ENCODE data around the gene OXLD1. TPM values are rescaled to one million over a fixed set of nuclear protein-coding genes. Genes with fewer than 3 reads are reported as not detected.

Gene OXLD1
- total RNA-seq, 2 experiments from 2014 or later, result 56.6 to 60.1 TPM

DNA sequence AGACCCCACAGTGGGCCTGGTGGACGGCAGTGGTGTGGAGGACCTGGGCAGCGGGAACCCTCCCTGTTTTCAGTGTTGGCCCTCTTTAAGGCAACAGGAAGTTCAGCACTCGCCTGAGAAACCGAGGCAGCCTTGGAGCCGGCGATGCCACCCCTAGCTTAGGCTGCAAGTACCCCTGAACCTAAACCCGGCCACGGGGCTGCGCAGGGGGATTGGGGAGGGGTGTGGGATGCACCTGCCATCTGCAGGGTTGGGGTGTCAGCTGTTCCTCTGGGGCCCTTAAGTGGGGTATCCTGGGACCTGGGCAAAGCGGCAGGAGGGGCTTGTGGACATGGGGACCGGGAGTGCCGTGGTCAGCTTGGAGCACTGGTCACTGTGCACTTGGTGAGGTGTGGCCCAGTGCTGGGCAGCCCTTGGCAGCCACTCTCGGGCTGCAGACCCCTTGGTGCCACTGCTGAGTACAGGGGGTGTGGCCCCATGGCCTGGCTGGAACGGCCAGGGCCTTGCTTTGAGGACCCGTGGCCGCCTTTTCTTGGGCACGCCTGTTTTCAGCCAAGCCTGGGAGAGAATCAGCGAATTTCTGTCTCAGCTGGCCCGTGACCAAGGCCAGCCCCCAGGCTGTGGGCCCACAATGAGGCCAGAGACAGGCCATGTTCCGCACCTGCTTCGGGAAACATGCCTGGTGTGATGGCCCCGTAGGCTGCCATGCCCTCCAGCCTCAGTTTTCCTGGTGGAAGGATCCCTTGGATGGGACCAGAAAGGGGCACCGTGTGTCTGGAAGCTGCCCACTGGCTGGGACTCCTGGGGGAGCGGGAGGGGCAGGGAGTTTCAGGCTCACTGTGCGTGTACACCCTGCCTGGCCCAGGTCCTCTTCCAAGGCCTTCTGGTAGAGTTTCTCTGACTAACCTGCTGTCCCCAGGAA is 41.6 kb upstream of the OXLD1 start:
- Mint-ChIP-seq H3K27me3 (no peaks in the 10 kb centered on the region), H3K27ac (no peak overlapping the region), H3K36me3 (peaks cover 14% of the 10 kb centered on the region), H3K4me3 (no peak overlapping the region), H3K9me3 (no peaks in the 10 kb centered on the region), H3K4me1 (peaks cover 20% of the 10 kb centered on the region)
- POLR2A ChIA-PET, result interaction anchor here (1.1 kb wide), 1 partner anchor 24 kb away, joined by 3 read pairs; the partner anchor contains the start of genes ARL16 and HGS
- DNase-seq, result no peak
- no peak for ATAC-seq (ENCODE audit: low read depth)

DNA sequence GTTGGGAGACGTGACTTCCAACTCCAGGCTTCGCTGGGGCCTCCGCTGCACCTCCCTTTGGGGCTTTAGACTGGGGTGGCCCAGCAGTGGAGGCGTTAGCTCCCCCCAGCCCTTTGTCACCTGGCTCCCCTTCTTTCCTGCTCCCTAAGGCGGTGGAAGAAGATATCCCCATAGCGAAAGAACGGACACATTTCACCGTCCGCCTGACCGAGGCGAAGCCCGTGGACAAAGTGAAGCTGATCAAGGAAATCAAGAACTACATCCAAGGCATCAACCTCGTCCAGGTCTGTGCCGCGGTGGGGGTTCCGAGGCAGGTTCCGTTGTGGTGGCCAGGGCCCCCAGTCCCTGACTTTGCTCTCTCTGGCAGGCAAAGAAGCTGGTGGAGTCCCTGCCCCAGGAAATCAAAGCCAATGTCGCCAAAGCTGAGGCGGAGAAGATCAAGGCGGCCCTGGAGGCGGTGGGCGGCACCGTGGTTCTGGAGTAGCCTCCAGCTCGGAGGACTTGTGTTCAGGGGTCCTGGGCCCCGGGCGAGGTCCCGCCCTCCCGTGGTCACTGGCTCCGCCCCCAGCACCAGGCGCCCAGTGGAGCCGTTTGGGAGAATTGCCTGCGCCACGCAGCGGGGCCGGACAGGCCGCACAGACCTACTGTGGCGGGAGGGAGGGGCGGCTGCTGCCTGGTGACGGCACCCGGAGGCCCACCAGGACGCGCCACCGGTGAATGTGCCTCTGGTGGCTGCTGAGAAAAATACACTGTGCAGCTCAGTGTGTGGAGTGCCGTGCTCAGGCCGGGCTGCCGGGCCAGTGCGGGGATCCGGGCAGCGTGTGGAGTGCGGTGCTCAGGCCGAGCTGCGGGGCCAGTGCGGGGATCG is 40.6 kb upstream of the OXLD1 start:
- ATAC-seq (ENCODE audit: low read depth) (no peak), DNase-seq (no peak)
- no peak overlapping the region for H3K4me3 Mint-ChIP-seq
- H3K27me3 Mint-ChIP-seq, result no peaks in the 10 kb centered on the region
- POLR2A ChIA-PET, result interaction anchor here (0.7 kb wide), 1 partner anchor 198 kb away, joined by 3 read pairs; no protein-coding TSS in a partner anchor
- H3K27ac Mint-ChIP-seq, result no peak overlapping the region
- peaks cover 16% of the 10 kb centered on the region for H3K36me3 Mint-ChIP-seq
- no peaks in the 10 kb centered on the region for H3K9me3 Mint-ChIP-seq
- peaks cover 17% of the 10 kb centered on the region for H3K4me1 Mint-ChIP-seq

- ATAC-seq (ENCODE audit: low read depth) (no peak), DNase-seq (no peak)
- H3K9me3 Mint-ChIP-seq, result no peaks in the 10 kb centered on the region
- peak overlapping the region; percentile 9 for H3K27ac Mint-ChIP-seq
- no peaks in the 10 kb centered on the region for H3K27me3 Mint-ChIP-seq
- peaks cover 19% of the 10 kb centered on the region for H3K4me1 Mint-ChIP-seq
- POLR2A ChIA-PET, result no interaction called here
- no peak overlapping the region for H3K4me3 Mint-ChIP-seq
- peaks cover 18% of the 10 kb centered on the region for H3K36me3 Mint-ChIP-seq
Measured at GRCh38 chr17:81706232-81706611, 39.8 kb upstream of the OXLD1 start.

GRCh38 chr17:81705518-81706231 is 39.3 kb upstream of the OXLD1 start:
- Mint-ChIP-seq H3K27ac (peak overlapping the region; percentile 33), H3K4me1 (peaks cover 20% of the 10 kb centered on the region), H3K27me3 (no peaks in the 10 kb centered on the region), H3K36me3 (peaks cover 20% of the 10 kb centered on the region), H3K9me3 (no peaks in the 10 kb centered on the region), H3K4me3 (no peak overlapping the region)
- POLR2A ChIA-PET, result no interaction called here
- DNase-seq (no peak), ATAC-seq (ENCODE audit: low read depth) (no peak)

GRCh38 chr17:81703747-81704654 is 37.6 kb upstream of the OXLD1 start:
- no peak for DNase-seq
- peaks cover 16% of the 10 kb centered on the region for H3K4me1 Mint-ChIP-seq
- H3K4me3 Mint-ChIP-seq, result peak overlapping the region; percentile 81
- H3K9me3 Mint-ChIP-seq, result no peaks in the 10 kb centered on the region
- H3K27ac Mint-ChIP-seq, result peak overlapping the region; percentile 85
- POLR2A ChIA-PET, result interaction anchor here (0.6 to 4.2 kb wide), 16 partner anchors 9 to 1440 kb away, joined by 3 to 69 read pairs (median 4); partner anchors contain the start of genes ACTG1, ANAPC11, ARHGDIA and ARL16
- peak; percentile 2 for ATAC-seq (ENCODE audit: low read depth)
- peaks cover 23% of the 10 kb centered on the region for H3K36me3 Mint-ChIP-seq
- H3K27me3 Mint-ChIP-seq, result no peaks in the 10 kb centered on the region

- H3K9me3 Mint-ChIP-seq, result no peaks in the 10 kb centered on the region
- no peaks in the 10 kb centered on the region for H3K27me3 Mint-ChIP-seq
- peaks cover 25% of the 10 kb centered on the region for H3K36me3 Mint-ChIP-seq
- H3K27ac Mint-ChIP-seq, result peak within 1 kb of the TSS; percentile 97
- DNase-seq (peak; percentile 93), ATAC-seq (ENCODE audit: low read depth) (peak; percentile 85)
- H3K4me1 Mint-ChIP-seq, result peaks cover 18% of the 10 kb centered on the region
- H3K4me3 Mint-ChIP-seq, result peak within 1 kb of the TSS; percentile 96
- POLR2A ChIA-PET, result interaction anchor here (0.6 to 4.2 kb wide), 22 partner anchors 9 to 1439 kb away, joined by 3 to 69 read pairs (median 4); partner anchors contain the start of genes ACTG1, ANAPC11, ARHGDIA and ARL16
Measured at GRCh38 chr17:81702934-81703746, 36.7 kb upstream of the OXLD1 start, which contains the start of gene MRPL12. MRPL12 (plus strand) TSS chr17:81703367; CDS start chr17:81703502, 135 bp downstream.

- no peak for ATAC-seq (ENCODE audit: low read depth)
- POLR2A ChIA-PET, result interaction anchor here (0.5 to 4.2 kb wide), 9 partner anchors 8 to 1247 kb away, joined by 3 to 69 read pairs (median 6); partner anchors contain the start of genes ARL16, CCDC137, HGS and OXLD1
- Mint-ChIP-seq H3K4me1 (peaks cover 18% of the 10 kb centered on the region), H3K36me3 (peaks cover 29% of the 10 kb centered on the region), H3K4me3 (peak overlapping the region; percentile 96), H3K9me3 (no peaks in the 10 kb centered on the region), H3K27ac (peak overlapping the region; percentile 97), H3K27me3 (no peaks in the 10 kb centered on the region)
- DNase-seq, result peak; percentile 37
Measured at GRCh38 chr17:81701288-81702071, 35.1 kb upstream of the OXLD1 start.

DNA sequence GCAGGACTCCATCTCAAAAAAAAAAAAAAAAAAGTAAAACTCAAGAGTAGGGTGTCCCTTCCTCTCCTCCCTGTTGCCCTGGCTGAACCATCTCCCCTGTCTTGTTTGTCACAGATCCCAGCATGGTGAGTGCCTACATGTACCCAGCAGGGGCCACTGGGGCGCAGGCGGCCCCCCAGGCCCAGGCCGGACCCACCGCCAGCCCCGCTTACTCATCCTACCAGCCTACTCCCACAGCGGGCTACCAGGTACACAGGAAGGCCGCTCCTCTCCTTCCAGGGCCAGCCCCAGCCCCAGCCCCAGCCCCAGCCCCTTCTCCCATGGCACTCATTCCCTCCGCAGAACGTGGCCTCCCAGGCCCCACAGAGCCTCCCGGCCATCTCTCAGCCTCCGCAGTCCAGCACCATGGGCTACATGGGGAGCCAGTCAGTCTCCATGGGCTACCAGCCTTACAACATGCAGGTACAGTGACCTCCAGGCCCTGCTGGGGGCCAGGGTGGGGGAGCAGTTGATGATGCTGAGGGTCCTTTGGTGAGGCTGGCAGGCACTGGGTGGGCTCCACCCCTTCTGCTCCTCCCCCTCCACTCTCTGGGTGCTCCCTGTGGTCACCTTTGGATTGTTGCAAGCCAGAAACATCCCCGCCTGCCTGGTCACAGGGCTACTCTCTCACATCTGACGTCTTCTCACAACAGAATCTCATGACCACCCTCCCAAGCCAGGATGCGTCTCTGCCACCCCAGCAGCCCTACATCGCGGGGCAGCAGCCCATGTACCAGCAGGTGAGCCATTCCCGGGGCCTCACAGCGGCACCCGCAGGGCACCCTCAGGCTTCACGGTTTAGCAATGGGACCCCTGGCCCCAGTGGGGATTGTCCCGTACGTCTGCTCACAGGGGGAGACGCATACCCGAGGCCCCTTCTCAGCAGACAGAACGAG is 34.2 kb upstream of the OXLD1 start:
- Mint-ChIP-seq H3K9me3 (no peaks in the 10 kb centered on the region), H3K36me3 (peaks cover 21% of the 10 kb centered on the region)

DNA sequence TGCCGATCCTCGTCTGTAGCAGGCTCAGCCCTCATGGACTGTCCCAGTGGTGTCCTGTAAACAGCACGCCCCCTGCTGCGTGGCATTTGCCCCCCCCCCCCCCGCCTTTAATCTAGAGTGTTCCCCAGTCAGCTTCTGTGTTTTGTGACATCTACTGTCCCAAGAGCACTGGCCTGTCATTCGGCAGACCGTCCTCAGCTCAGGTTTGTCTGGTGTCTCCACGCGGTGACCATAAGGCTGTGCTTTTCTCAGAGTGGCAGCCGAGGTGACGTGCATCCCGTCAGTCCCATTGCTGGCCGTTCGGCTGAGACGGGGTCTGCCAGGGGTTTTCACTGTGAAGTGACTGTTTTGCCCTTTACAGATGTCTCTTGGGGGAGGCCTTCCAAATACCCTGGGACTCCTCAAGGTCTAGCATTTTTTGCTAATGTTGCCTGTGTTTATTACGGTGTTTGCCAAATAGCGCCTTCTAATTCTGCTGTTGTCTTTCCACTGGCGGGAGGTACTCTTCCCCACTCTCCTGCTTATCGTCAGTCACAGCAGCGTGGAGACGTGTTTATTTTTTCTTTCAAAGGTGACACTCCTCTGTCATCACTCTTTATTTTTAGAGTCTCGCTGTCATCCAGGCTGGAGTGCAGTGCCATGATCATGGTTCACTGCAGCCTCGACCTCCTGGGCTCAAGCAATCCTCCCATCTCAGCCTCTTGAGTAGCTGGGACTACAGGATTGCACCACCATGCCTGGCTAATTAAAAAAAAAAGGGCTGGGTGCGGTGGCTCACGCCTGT is 31.0 kb upstream of the OXLD1 start:
- Mint-ChIP-seq H3K4me3 (no peak overlapping the region), H3K27ac (no peak overlapping the region), H3K4me1 (peaks cover 12% of the 10 kb centered on the region), H3K9me3 (no peaks in the 10 kb centered on the region), H3K36me3 (peaks cover 14% of the 10 kb centered on the region), H3K27me3 (no peaks in the 10 kb centered on the region)
- no peak for ATAC-seq (ENCODE audit: low read depth)
- POLR2A ChIA-PET, result interaction anchor here (0.6 kb wide), 1 partner anchor 54 kb away, joined by 3 read pairs; no protein-coding TSS in a partner anchor
- DNase-seq, result no peak

More for the DNA sequence above, 34.2 kb upstream of the OXLD1 start:
- POLR2A ChIA-PET, result interaction anchor here (0.5 to 4.2 kb wide), 4 partner anchors 9 to 38 kb away, joined by 3 to 69 read pairs (median 31); partner anchors contain the start of genes ARL16, HGS and SLC25A10
- Mint-ChIP-seq H3K27ac (peak overlapping the region; percentile 21), H3K4me3 (peak overlapping the region; percentile 96), H3K4me1 (peaks cover 17% of the 10 kb centered on the region), H3K27me3 (no peaks in the 10 kb centered on the region)
- ATAC-seq (ENCODE audit: low read depth) (no peak), DNase-seq (no peak)
